GM23338 (cell line): ENCODE results near the gene TRAM2. TPM values are rescaled to one million over a fixed set of nuclear protein-coding genes. Genes with fewer than 3 reads are reported as not detected.

Source experiments
- ATAC-seq: fragments of 200-7000 bp; cut with Tn5 transposase; 3 replicates; pipeline ENCODE4 v1.9.1; 2020
- DNase-seq: peaks from one replicate; pipeline ENCODE4 v3.0.0-alpha.2; 2015; ENCODE audit warnings: low spot score
- H2AFZ ChIP-seq: fragments of 200-600 bp; sonication (generic); 2 replicates; pipeline ENCODE4 v1.8.0; 2016; ENCODE audit warnings: antibody characterized with exemption, mild to moderate bottlenecking, moderate library complexity
- H3F3A ChIP-seq: fragments of 200-600 bp; sonication (generic); replicated peaks from 2 replicates; pipeline ENCODE4 v1.8.0; 2017; ENCODE audit warnings: antibody characterized with exemption, mixed run types, low read depth
- H3K27ac ChIP-seq: fragments of 200-600 bp; sonication (generic); 2 replicates; pipeline ENCODE4 v1.6.1; 2016; ENCODE audit warnings: low read depth
- H3K27me3 ChIP-seq: fragments of 200-600 bp; sonication (generic); 2 replicates; pipeline ENCODE4 v1.8.0; 2016; ENCODE audit warnings: mild to moderate bottlenecking, mixed run types, moderate library complexity; ENCODE audit not compliant: insufficient read depth
- H3K36me3 ChIP-seq: fragments of 200-600 bp; sonication (generic); 2 replicates; pipeline ENCODE4 v1.8.0; 2016; ENCODE audit warnings: mild to moderate bottlenecking; ENCODE audit not compliant: insufficient read depth
- H3K4me1 ChIP-seq: fragments of 200-600 bp; sonication (generic); 2 replicates; pipeline ENCODE4 v1.8.0; 2016; ENCODE audit warnings: mild to moderate bottlenecking, moderate library complexity; ENCODE audit not compliant: insufficient read depth
- H3K4me2 ChIP-seq: fragments of 200-600 bp; sonication (generic); 2 replicates; pipeline ENCODE4 v1.7.1; 2017; ENCODE audit warnings: mixed run types
- H3K4me3 ChIP-seq: fragments of 200-600 bp; sonication (generic); 2 replicates; pipeline ENCODE4 v1.6.1; 2016; ENCODE audit warnings: mixed run types
- H3K79me2 ChIP-seq: fragments of 200-600 bp; sonication (generic); replicated peaks from 2 replicates; pipeline ENCODE4 v1.8.0; 2017; ENCODE audit warnings: mild to moderate bottlenecking; ENCODE audit not compliant: insufficient read depth
- H3K9me2 ChIP-seq: fragments of 200-600 bp; sonication (generic); 2 replicates; pipeline ENCODE4 v1.8.0; 2017; ENCODE audit not compliant: insufficient read depth
- H4K20me1 ChIP-seq: fragments of 200-600 bp; sonication (generic); replicated peaks from 2 replicates; pipeline ENCODE4 v1.8.0; 2017; ENCODE audit warnings: mild to moderate bottlenecking; ENCODE audit not compliant: insufficient read depth
- H3K27ac Mint-ChIP-seq: 2 replicates; pipeline ENCODE4 v1.8.0; 2020; ENCODE audit warnings: inconsistent platforms, mild to moderate bottlenecking, moderate library complexity, mixed read lengths
- H3K27me3 Mint-ChIP-seq: 3 replicates; pipeline ENCODE4 v1.8.0; 2022; ENCODE audit warnings: low read depth, mild to moderate bottlenecking, moderate library complexity, mixed read lengths, inconsistent platforms; ENCODE audit not compliant: insufficient read depth, poor library complexity
- H3K36me3 Mint-ChIP-seq: 3 replicates; pipeline ENCODE4 v1.8.0; 2021; ENCODE audit warnings: low read depth, mild to moderate bottlenecking, inconsistent platforms, moderate library complexity, mixed read lengths
- H3K4me1 Mint-ChIP-seq: 3 replicates; pipeline ENCODE4 v1.8.0; 2020; ENCODE audit warnings: mild to moderate bottlenecking, inconsistent platforms, mixed read lengths
- H3K4me3 Mint-ChIP-seq: 3 replicates; pipeline ENCODE4 v1.8.0; 2021; ENCODE audit warnings: moderate library complexity, mild to moderate bottlenecking, inconsistent platforms, mixed read lengths
- H3K9me3 Mint-ChIP-seq: 3 replicates; pipeline ENCODE4 v1.8.0; 2020; ENCODE audit warnings: moderate library complexity, mild to moderate bottlenecking, inconsistent platforms, mixed read lengths
- CREB1 ChIP-seq: fragments of 250-450 bp; sonication (Bioruptor Pico); IDR thresholded peaks from 2 replicates; pipeline ENCODE4 v1.5.0; 2020; ENCODE audit warnings: low read depth, mild to moderate bottlenecking, moderate library complexity
- ETS1 ChIP-seq: IDR thresholded peaks from 2 replicates; pipeline ENCODE4 v1.6.1; 2016; ENCODE audit warnings: antibody characterized with exemption
- EZH2 ChIP-seq: fragments of 200-600 bp; sonication (generic); IDR thresholded peaks from one replicate; pipeline ENCODE4 v1.8.0; 2017; ENCODE audit warnings: antibody characterized with exemption, mild to moderate bottlenecking, low read depth; ENCODE audit not compliant: unreplicated experiment
- EZH2phosphoT487 ChIP-seq: fragments of 200-600 bp; sonication (generic); IDR thresholded peaks from one replicate; pipeline ENCODE4 v1.8.1; 2018; ENCODE audit warnings: antibody characterized with exemption; ENCODE audit not compliant: unreplicated experiment
- NANOG ChIP-seq: IDR thresholded peaks from 2 replicates; pipeline ENCODE4 v1.6.1; 2016; ENCODE audit warnings: antibody characterized with exemption, borderline replicate concordance
- POLR2AphosphoS5 ChIP-seq: IDR thresholded peaks from 2 replicates; pipeline ENCODE4 v1.6.1; 2016; ENCODE audit warnings: antibody characterized with exemption, low read depth
- REST ChIP-seq: IDR thresholded peaks from one replicate; pipeline ENCODE4 v1.6.1; 2018; ENCODE audit warnings: antibody characterized with exemption; ENCODE audit not compliant: unreplicated experiment
- STAT1 ChIP-seq: IDR thresholded peaks from one replicate; pipeline ENCODE4 v1.6.1; 2016; ENCODE audit warnings: antibody characterized with exemption; ENCODE audit not compliant: unreplicated experiment
- ZNF462 ChIP-seq: fragments of 250-450 bp; sonication (Bioruptor Pico); IDR thresholded peaks from 2 replicates; pipeline ENCODE4 v1.5.0; 2020; ENCODE audit warnings: mild to moderate bottlenecking, moderate library complexity
- polyA plus RNA-seq: library from polyadenylated mRNA; unstranded; fragments of >200 nt; fragmentation: Nextera tagmentation; extraction: Ambion mirVana; gene quantifications from 2 replicates; pipeline ENCODE4 v1.2.1, GENCODE V29; 2016
- total RNA-seq: library from RNA; depleted of rRNA; stranded (reverse); fragments of >200 nt; shearing (Covaris generic); gene quantifications from 2 replicates; pipeline ENCODE4 v1.2.3, GENCODE V29; 2014
- TF ChIP-seq, protein P1 (sequence below), 2 experiments: fragments of 200-600 bp in 1 of 2; sonication (generic) in 1 of 2; conservative IDR thresholded peaks; 2 replicates each; pipeline versions ENCODE4 v1.5.1 to v1.6.1; 2016 to 2017; ENCODE audit warnings: antibody characterized with exemption in 2 of 2, low read depth in 2 of 2, mild to moderate bottlenecking in 2 of 2, moderate library complexity in 1 of 2

The TRAM2 gene
- total and polyA plus RNA-seq, 2 experiments from 2014 or later: 4.0 to 14.0 TPM

- Histone ChIP-seq H2AFZ (no peak overlapping the region), H3K27ac (no peak overlapping the region), H3K36me3 (no peaks in the 10 kb centered on the region), H4K20me1 (no peaks in the 10 kb centered on the region), H3F3A (no peaks in the 10 kb centered on the region), H3K4me1 (no peaks in the 10 kb centered on the region), H3K79me2 (no peaks in the 10 kb centered on the region), H3K4me2 (no peak overlapping the region), H3K9me2 (no peaks in the 10 kb centered on the region), H3K4me3 (no peak overlapping the region), H3K27me3 (no peaks in the 10 kb centered on the region)
- DNase-seq (no peak), ATAC-seq (peak; percentile 13)
- no peak for TF ChIP-seq CREB1 (CRISPR knock-in tag)
- TF ChIP-seq STAT1: no peak
- TF ChIP-seq ZNF462 (CRISPR knock-in tag): no peak
- no peak for TF ChIP-seq ETS1
- TF ChIP-seq REST: no peak
- TF ChIP-seq EZH2: no peak
- no peak for TF ChIP-seq POLR2AphosphoS5
- TF ChIP-seq, protein P1, sequence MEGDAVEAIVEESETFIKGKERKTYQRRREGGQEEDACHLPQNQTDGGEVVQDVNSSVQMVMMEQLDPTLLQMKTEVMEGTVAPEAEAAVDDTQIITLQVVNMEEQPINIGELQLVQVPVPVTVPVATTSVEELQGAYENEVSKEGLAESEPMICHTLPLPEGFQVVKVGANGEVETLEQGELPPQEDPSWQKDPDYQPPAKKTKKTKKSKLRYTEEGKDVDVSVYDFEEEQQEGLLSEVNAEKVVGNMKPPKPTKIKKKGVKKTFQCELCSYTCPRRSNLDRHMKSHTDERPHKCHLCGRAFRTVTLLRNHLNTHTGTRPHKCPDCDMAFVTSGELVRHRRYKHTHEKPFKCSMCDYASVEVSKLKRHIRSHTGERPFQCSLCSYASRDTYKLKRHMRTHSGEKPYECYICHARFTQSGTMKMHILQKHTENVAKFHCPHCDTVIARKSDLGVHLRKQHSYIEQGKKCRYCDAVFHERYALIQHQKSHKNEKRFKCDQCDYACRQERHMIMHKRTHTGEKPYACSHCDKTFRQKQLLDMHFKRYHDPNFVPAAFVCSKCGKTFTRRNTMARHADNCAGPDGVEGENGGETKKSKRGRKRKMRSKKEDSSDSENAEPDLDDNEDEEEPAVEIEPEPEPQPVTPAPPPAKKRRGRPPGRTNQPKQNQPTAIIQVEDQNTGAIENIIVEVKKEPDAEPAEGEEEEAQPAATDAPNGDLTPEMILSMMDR (conservative IDR thresholded peaks at IDR 0.05; ENCODE audit: low read depth in 2 of 2): no peak
- no peak for TF ChIP-seq EZH2phosphoT487
- TF ChIP-seq NANOG: no peak
- H3K4me3 Mint-ChIP-seq: no peak overlapping the region
- peaks cover 16% of the 10 kb centered on the region for H3K27me3 Mint-ChIP-seq
- no peaks in the 10 kb centered on the region for H3K9me3 Mint-ChIP-seq
- H3K36me3 Mint-ChIP-seq: peaks cover 33% of the 10 kb centered on the region
- H3K4me1 Mint-ChIP-seq: peaks cover 9% of the 10 kb centered on the region
- no peak overlapping the region; the same call in 1 of the 2 replicates for H3K27ac Mint-ChIP-seq
Observed at GRCh38 chr6:52503851-52504781, 72.7 kb downstream of the TRAM2 start.
